Natural killer cell (primary cell): Measurements from ENCODE around the gene MEX3D. TPM values are rescaled to one million over a fixed set of nuclear protein-coding genes. Genes with fewer than 3 reads are reported as not detected.

ENCODE experiments used
- ATAC-seq, 3 donors: fragments of 150-1000 bp in 2 of 3; fragments of 200-7000 bp in 1 of 3; cut with Tn5 transposase; 1 replicate in 1 of 3; 2 replicates in 2 of 3; pipeline ENCODE4 v1.10.0; 2021; ENCODE audit warnings: mild to moderate bottlenecking in 2 of 3, moderate library complexity in 2 of 3
- DNase-seq, 2 donors: peaks; one replicate each; pipeline versions ENCODE4 v3.0.0 to v3.0.0-alpha.2; 2013 to 2021; ENCODE audit warnings: mixed read lengths in 1 of 2
- H3K27ac ChIP-seq: one replicate; pipeline ENCODE4 v1.5.1; 2013; ENCODE audit warnings: mild to moderate bottlenecking, low read length
- H3K27me3 ChIP-seq: one replicate; pipeline ENCODE4 v1.6.1; 2013; ENCODE audit warnings: low read length; ENCODE audit not compliant: control insufficient read depth, insufficient read depth
- H3K36me3 ChIP-seq: one replicate; pipeline ENCODE4 v1.6.1; 2013; ENCODE audit warnings: low read length; ENCODE audit not compliant: control insufficient read depth, insufficient read depth
- H3K4me1 ChIP-seq: one replicate; pipeline ENCODE4 v1.6.1; 2013; ENCODE audit warnings: low read length; ENCODE audit not compliant: control insufficient read depth, insufficient read depth
- H3K4me3 ChIP-seq: one replicate; pipeline ENCODE4 v1.5.1; 2013; ENCODE audit warnings: low read length
- H3K9me3 ChIP-seq: one replicate; pipeline ENCODE4 v1.6.1; 2013; ENCODE audit warnings: low read length; ENCODE audit not compliant: control insufficient read depth, insufficient read depth
- H3K27ac Mint-ChIP-seq, 2 donors: one replicate each; pipeline ENCODE4 v1.8.0; 2022; ENCODE audit warnings: mild to moderate bottlenecking in 2 of 2, mixed read lengths in 2 of 2, moderate library complexity in 1 of 2
- H3K27me3 Mint-ChIP-seq, 2 donors: one replicate each; pipeline ENCODE4 v1.8.0; 2022; ENCODE audit warnings: low read depth in 2 of 2, mixed read lengths in 2 of 2
- H3K36me3 Mint-ChIP-seq: one replicate; pipeline ENCODE4 v1.8.0; 2022; ENCODE audit warnings: mixed read lengths
- H3K4me1 Mint-ChIP-seq, 2 donors: one replicate each; pipeline ENCODE4 v1.8.0; 2022; ENCODE audit warnings: mixed read lengths in 2 of 2
- H3K4me3 Mint-ChIP-seq: one replicate; pipeline ENCODE4 v1.8.0; 2022; ENCODE audit warnings: mild to moderate bottlenecking, moderate library complexity, mixed read lengths
- H3K9me3 Mint-ChIP-seq, 2 donors: one replicate each; pipeline ENCODE4 v1.8.0; 2022; ENCODE audit warnings: mixed read lengths in 2 of 2
- CTCF ChIP-seq: fragments of 200-600 bp; IDR thresholded peaks from one replicate; pipeline ENCODE4 v1.8.0; 2022; ENCODE audit warnings: antibody characterized with exemption
- WGBS: methylation state at CpG from one replicate; pipeline ENCODE4 v1.1.7; 2013; ENCODE audit warnings: missing lambda C conversion rate; ENCODE audit not compliant: insufficient coverage; 5-methylcytosine and 5-hydroxymethylcytosine counted together
- intact Hi-C: fragments of 100-400 bp; cut with micrococcal nuclease; formaldehyde crosslinking; loops from one replicate; pipeline ENCODE4 v1.14.2; 2022
- total RNA-seq, 4 donors: library from RNA; stranded (reverse); fragments of 120-200 nt in 1 of 4; gene quantifications; one replicate each; pipeline versions ENCODE4 v1.2.3 to v1.2.4, GENCODE V29; 2013 to 2022

MEX3D gene
- total RNA-seq, 3 donors from 2014 or later (not counting 1 experiment from before 2014, with no cell fraction given) = 4.2 to 6.9 (median 4.4) TPM

- no peak overlapping the region for H3K27ac Mint-ChIP-seq
- no peak for ATAC-seq
- Histone ChIP-seq H3K4me3 (no peak overlapping the region), H3K27ac (no peak overlapping the region), H3K9me3 (no peaks in the 10 kb centered on the region), H3K36me3 (no peaks in the 10 kb centered on the region), H3K27me3 (no peaks in the 10 kb centered on the region), H3K4me1 (no peaks in the 10 kb centered on the region)
- no peak overlapping the region for H3K4me3 Mint-ChIP-seq
- intact Hi-C loops = no loop called here
- TF ChIP-seq CTCF = no peak
- peaks cover 0 to 3% of the 10 kb centered on the region in 2 donors for H3K27me3 Mint-ChIP-seq
- H3K4me1 Mint-ChIP-seq = peaks cover 0 to 8% of the 10 kb centered on the region in 2 donors
- no peaks in the 10 kb centered on the region for H3K9me3 Mint-ChIP-seq
- no peak for DNase-seq
- WGBS = 98% methylated on average over 121 of the region's 121 CpGs
- H3K36me3 Mint-ChIP-seq = no peaks in the 10 kb centered on the region
These were observed 12.4 kb downstream of the MEX3D start for GRCh38 chr19:1555487-1556389.

GRCh38 chr19:1554968-1555367, 13.2 kb downstream of the MEX3D start:
- Histone ChIP-seq H3K27ac (no peak overlapping the region), H3K4me3 (no peak overlapping the region), H3K4me1 (no peaks in the 10 kb centered on the region), H3K27me3 (no peaks in the 10 kb centered on the region), H3K36me3 (no peaks in the 10 kb centered on the region), H3K9me3 (no peaks in the 10 kb centered on the region)
- ATAC-seq (no peak), DNase-seq (no peak)
- intact Hi-C loops = no loop called here
- H3K27me3 Mint-ChIP-seq = peaks cover 0 to 3% of the 10 kb centered on the region in 2 donors
- no peaks in the 10 kb centered on the region for H3K9me3 Mint-ChIP-seq
- H3K4me1 Mint-ChIP-seq = peaks cover 0 to under 1% of the 10 kb centered on the region in 2 donors
- H3K4me3 Mint-ChIP-seq = no peak overlapping the region
- no peak for TF ChIP-seq CTCF
- H3K27ac Mint-ChIP-seq = no peak overlapping the region
- 96% methylated on average over 24 of the region's 24 CpGs for WGBS
- H3K36me3 Mint-ChIP-seq = no peaks in the 10 kb centered on the region

GRCh38 chr19:1553415-1553814, 14.7 kb downstream of the MEX3D start:
- TF ChIP-seq CTCF = no peak
- Mint-ChIP-seq H3K27me3 (peaks cover 0 to 3% of the 10 kb centered on the region in 2 donors), H3K4me3 (no peak overlapping the region), H3K36me3 (no peaks in the 10 kb centered on the region), H3K27ac (no peak overlapping the region), H3K4me1 (no peaks in the 10 kb centered on the region), H3K9me3 (no peaks in the 10 kb centered on the region)
- H3K36me3 ChIP-seq = no peaks in the 10 kb centered on the region
- H3K27me3 ChIP-seq = no peaks in the 10 kb centered on the region
- no peak overlapping the region for H3K4me3 ChIP-seq
- no peak overlapping the region for H3K27ac ChIP-seq
- intact Hi-C loops = no loop called here
- no peaks in the 10 kb centered on the region for H3K9me3 ChIP-seq
- ATAC-seq = no peak
- no peak for DNase-seq
- 88% methylated on average over 10 of the region's 10 CpGs for WGBS
- no peaks in the 10 kb centered on the region for H3K4me1 ChIP-seq
